ENCODE data around the gene LYRM1.
"Not testable (repeated sequence)": the region's sequence is repeated elsewhere in the genome, so short reads cannot be mapped to it uniquely, and the experiment has no call there.

Gene LYRM1

GRCh38 chr16:20918486-20919239, 18.1 kb downstream of the LYRM1 start:
- H3K4me3 ChIP-seq (ENCODE audit: low read depth, low read length) = no peak overlapping the region
- no peaks in the 10 kb centered on the region for H3K9me3 ChIP-seq
- H3K4me1 ChIP-seq = 0 out of 2 replicates have a peak, but pooled peaks cover 4% of the 10 kb centered on the region
- no peaks in the 10 kb centered on the region for H3K36me3 ChIP-seq
- no peak for DNase-seq
- no peaks in the 10 kb centered on the region for H3K27me3 ChIP-seq
- TF ChIP-seq CTCF (IDR thresholded peaks at IDR 0.05; ENCODE audit: low read depth, low read length) = no peak

- Histone ChIP-seq H3K9me3 (no peaks in the 10 kb centered on the region), H3K36me3 (no peaks in the 10 kb centered on the region), H3K4me1 (0 out of 2 replicates have a peak, but pooled peaks cover 4% of the 10 kb centered on the region), H3K4me3 (ENCODE audit: low read depth, low read length) (no peak overlapping the region), H3K27me3 (no peaks in the 10 kb centered on the region)
- no peak for DNase-seq
- TF ChIP-seq CTCF (IDR thresholded peaks at IDR 0.05; ENCODE audit: low read depth, low read length) = no peak
Observed at GRCh38 chr16:20920091-20920490, 19.5 kb downstream of the LYRM1 start.

GRCh38 chr16:20920799-20921198, 20.2 kb downstream of the LYRM1 start:
- no peak for TF ChIP-seq CTCF (IDR thresholded peaks at IDR 0.05; ENCODE audit: low read depth, low read length)
- H3K36me3 ChIP-seq = no peaks in the 10 kb centered on the region
- DNase-seq = no peak
- no peaks in the 10 kb centered on the region for H3K27me3 ChIP-seq
- H3K9me3 ChIP-seq = no peaks in the 10 kb centered on the region
- H3K4me1 ChIP-seq = no peaks in the 10 kb centered on the region
- H3K4me3 ChIP-seq (ENCODE audit: low read depth, low read length) = no peak overlapping the region

- Histone ChIP-seq H3K27me3 (no peaks in the 10 kb centered on the region), H3K4me1 (no peaks in the 10 kb centered on the region), H3K36me3 (no peaks in the 10 kb centered on the region), H3K9me3 (no peaks in the 10 kb centered on the region), H3K4me3 (ENCODE audit: low read depth, low read length) (no peak overlapping the region)
- TF ChIP-seq CTCF (IDR thresholded peaks at IDR 0.05; ENCODE audit: low read depth, low read length) = no peak
- DNase-seq = no peak
Observed at GRCh38 chr16:20923876-20924275, 23.3 kb downstream of the LYRM1 start.

- Histone ChIP-seq H3K27me3 (no peaks in the 10 kb centered on the region), H3K4me1 (no peaks in the 10 kb centered on the region), H3K36me3 (no peaks in the 10 kb centered on the region), H3K9me3 (no peaks in the 10 kb centered on the region), H3K4me3 (ENCODE audit: low read depth, low read length) (no peak overlapping the region)
- DNase-seq = no peak
- TF ChIP-seq CTCF (IDR thresholded peaks at IDR 0.05; ENCODE audit: low read depth, low read length) = no peak
Observed at GRCh38 chr16:20925751-20926150, 25.2 kb downstream of the LYRM1 start.

- no peak for DNase-seq
Observed at GRCh38 chr16:20928774-20929411, 28.3 kb downstream of the LYRM1 start.

GRCh38 chr16:20929676-20930364, 29.2 kb downstream of the LYRM1 start:
- H3K4me3 ChIP-seq (ENCODE audit: low read depth, low read length); DNase-seq; H3K27me3 ChIP-seq; H3K36me3 ChIP-seq; H3K9me3 ChIP-seq; H3K4me1 ChIP-seq: not testable (repeated sequence)

More at GRCh38 chr16:20928774-20929411, 28.3 kb downstream of the LYRM1 start:
- no peaks in the 10 kb centered on the region for H3K9me3 ChIP-seq
- no peak for TF ChIP-seq CTCF (IDR thresholded peaks at IDR 0.05; ENCODE audit: low read depth, low read length)
- no peaks in the 10 kb centered on the region for H3K36me3 ChIP-seq
- H3K4me3 ChIP-seq (ENCODE audit: low read depth, low read length) = no peak overlapping the region
- H3K4me1 ChIP-seq = no peaks in the 10 kb centered on the region
- no peaks in the 10 kb centered on the region for H3K27me3 ChIP-seq
